ENCODE measurements around the gene TMEM17. TPM values are rescaled to one million over a fixed set of nuclear protein-coding genes. Genes with fewer than 3 reads are reported as not detected.
A peak's percentile ranks its signal among the peaks of the same experiment; 100 is the strongest.

The TMEM17 gene
- total and polyA plus RNA-seq, 2 of the 13 experiments (the other 11 are each of a cell fraction or from before 2014, with no cell fraction given), result 0.22 to 0.50 TPM

GRCh38 chr2:62526531-62527381 is 20.8 kb upstream of the TMEM17 start:
- WGBS (ENCODE audit: low lambda C conversion rate), result 41% methylated on average over 10 of the region's 10 CpGs
- peak; percentile 80 for FAIRE-seq
- intact Hi-C loops (cut with micrococcal nuclease; ENCODE audit: unreplicated experiment), result loop anchor here (1.0 to 5.0 kb wide), 6 partner anchors 14 to 178 kb away; partner anchors contain the start of gene EHBP1
- TF ChIP-seq ZNF646 (CRISPR knock-in tag; IDR thresholded peaks at IDR 0.05) (0 out of 2 replicates have a peak, but pooled peaks have one; percentile 24), ZNF740 (CRISPR knock-in tag; IDR thresholded peaks at IDR 0.05) (0 out of 2 replicates have a peak, but pooled peaks have one; percentile 61), U2AF2 (IDR thresholded peaks at IDR 0.05; ENCODE audit: low read depth, low read length) (no peak), ZNF543 (CRISPR knock-in tag; IDR thresholded peaks at IDR 0.05) (peak; percentile 91), HMG20A (CRISPR knock-in tag; IDR thresholded peaks at IDR 0.05; ENCODE audit: borderline replicate concordance) (peak; percentile 92), ZNF639 (CRISPR knock-in tag; conservative IDR thresholded peaks at IDR 0.05) (peak; percentile 79; the same call in 1 of the 2 replicates), ZNF441 (CRISPR knock-in tag; IDR thresholded peaks at IDR 0.05; ENCODE audit: borderline replicate concordance) (peak; percentile 36; the same call in 1 of the 2 replicates), SKIL (CRISPR knock-in tag; IDR thresholded peaks at IDR 0.05; ENCODE audit: borderline replicate concordance) (peak; percentile 77; the same call in 1 of the 2 replicates), ZNF790 (CRISPR knock-in tag; IDR thresholded peaks at IDR 0.05; ENCODE audit: borderline replicate concordance) (0 out of 2 replicates have a peak, but pooled peaks have one; percentile 72)

More at GRCh38 chr2:62526531-62527381, 20.8 kb upstream of the TMEM17 start:
- no peaks in the 10 kb centered on the region for H3K9me3 ChIP-seq (ENCODE audit: low read length)
- no peaks in the 10 kb centered on the region for H4K20me1 ChIP-seq (ENCODE audit: insufficient read depth, low read length)
- no peaks in the 10 kb centered on the region for H3K36me3 ChIP-seq (replicated peaks in 1 of 2; ENCODE audit: control insufficient read depth in 1 of 2, insufficient read depth in 2 of 2, low read length in 2 of 2)
- H3K4me2 ChIP-seq (ENCODE audit: low read depth, low read length), result 0 out of 2 replicates have a peak overlapping the region, but pooled peaks have one; percentile 5
- peak; percentile 98 for ATAC-seq
- H2AFZ ChIP-seq (ENCODE audit: low read length), result no peak overlapping the region
- no peaks in the 10 kb centered on the region for H3K27me3 ChIP-seq (ENCODE audit: control insufficient read depth in 1 of 2, insufficient read depth in 2 of 2, low read length in 2 of 2)
- TSS peak; percentile 87 for BruUV-seq (replicated peaks)
- ChIA-PET POLR2A (interaction anchor here (0.5 to 7.5 kb wide), 37 partner anchors 10 to 297 kb away, joined by 3 to 203 read pairs (median 5); partner anchors contain the start of genes EHBP1 and TMEM17), CTCF (ENCODE audit: low intra/inter-chr PET ratio, low total read pairs) (no interaction called here)
- H3K27ac ChIP-seq (ENCODE audit: extremely low read length, insufficient read depth, low read length), result peak overlapping the region; percentile 98
- peaks cover 69% of the 10 kb centered on the region for H3K4me1 ChIP-seq (ENCODE audit: insufficient read depth, low read length)
- H3K9ac ChIP-seq (ENCODE audit: insufficient read depth, low read depth, low read length), result peak overlapping the region; percentile 74
- in situ Hi-C loops (cut with HindIII; ENCODE audit: extremely low pct_ligation_motif_present, low pct_unique_long_range_greater_than_20kb), result loop anchor here (5.0 kb wide), 1 partner anchor 41 kb away; no protein-coding TSS in a partner anchor
- peak; percentile 99 for DNase-seq (ENCODE audit: low spot score)
- no peak overlapping the region; a peak in 1 of 6 replicates for H3K4me3 ChIP-seq (replicated peaks in 1 of 3; ENCODE audit: insufficient read depth in 1 of 3, low read depth in 2 of 3, low read length in 3 of 3)
- H3K79me2 ChIP-seq (ENCODE audit: insufficient read depth, low read length), result no peaks in the 10 kb centered on the region
